Measurements from ENCODE around the gene NELL2. TPM values are rescaled to one million over a fixed set of nuclear protein-coding genes. Genes with fewer than 3 reads are reported as not detected.

NELL2 gene
- total RNA-seq, 1 donor from 2014 or later: 1.7 TPM

DNA sequence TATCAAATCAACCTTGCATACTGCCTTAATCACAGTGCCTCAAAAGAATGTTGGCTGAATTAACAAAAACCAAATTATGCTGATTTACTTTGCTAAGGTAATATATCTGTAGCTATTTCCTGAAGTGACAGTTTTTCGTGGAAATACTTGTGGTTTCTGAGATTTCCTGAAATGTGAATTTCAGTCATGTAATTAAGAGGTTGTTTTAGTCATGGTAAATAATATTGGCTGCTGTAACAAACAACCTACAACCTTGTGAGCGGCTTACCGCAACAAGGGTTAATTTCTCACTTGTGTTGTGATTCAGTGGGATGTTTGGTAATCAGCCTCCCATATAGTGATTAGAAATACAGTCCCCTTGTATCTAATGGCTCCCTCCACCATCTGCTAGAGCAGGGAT is 387.9 kb downstream of the NELL2 start:
- Mint-ChIP-seq H3K27me3 (ENCODE audit: unreplicated experiment) (peaks cover 1% of the 10 kb centered on the region), H3K4me1 (ENCODE audit: unreplicated experiment) (no peaks in the 10 kb centered on the region), H3K4me3 (ENCODE audit: unreplicated experiment) (no peak overlapping the region), H3K27ac (ENCODE audit: unreplicated experiment) (no peak overlapping the region), H3K9me3 (ENCODE audit: unreplicated experiment) (peaks cover 6% of the 10 kb centered on the region), H3K36me3 (ENCODE audit: low read depth, unreplicated experiment) (peaks cover 6% of the 10 kb centered on the region)
- no peak for DNase-seq (ENCODE audit: low spot score)
- TF ChIP-seq, protein P1, sequence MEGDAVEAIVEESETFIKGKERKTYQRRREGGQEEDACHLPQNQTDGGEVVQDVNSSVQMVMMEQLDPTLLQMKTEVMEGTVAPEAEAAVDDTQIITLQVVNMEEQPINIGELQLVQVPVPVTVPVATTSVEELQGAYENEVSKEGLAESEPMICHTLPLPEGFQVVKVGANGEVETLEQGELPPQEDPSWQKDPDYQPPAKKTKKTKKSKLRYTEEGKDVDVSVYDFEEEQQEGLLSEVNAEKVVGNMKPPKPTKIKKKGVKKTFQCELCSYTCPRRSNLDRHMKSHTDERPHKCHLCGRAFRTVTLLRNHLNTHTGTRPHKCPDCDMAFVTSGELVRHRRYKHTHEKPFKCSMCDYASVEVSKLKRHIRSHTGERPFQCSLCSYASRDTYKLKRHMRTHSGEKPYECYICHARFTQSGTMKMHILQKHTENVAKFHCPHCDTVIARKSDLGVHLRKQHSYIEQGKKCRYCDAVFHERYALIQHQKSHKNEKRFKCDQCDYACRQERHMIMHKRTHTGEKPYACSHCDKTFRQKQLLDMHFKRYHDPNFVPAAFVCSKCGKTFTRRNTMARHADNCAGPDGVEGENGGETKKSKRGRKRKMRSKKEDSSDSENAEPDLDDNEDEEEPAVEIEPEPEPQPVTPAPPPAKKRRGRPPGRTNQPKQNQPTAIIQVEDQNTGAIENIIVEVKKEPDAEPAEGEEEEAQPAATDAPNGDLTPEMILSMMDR (IDR thresholded peaks at IDR 0.05; ENCODE audit: unreplicated experiment): no peak

GRCh38 chr12:44484862-44485261 is 391.3 kb downstream of the NELL2 start:
- H3K4me1 Mint-ChIP-seq (ENCODE audit: unreplicated experiment): no peaks in the 10 kb centered on the region
- peaks cover 6% of the 10 kb centered on the region for H3K9me3 Mint-ChIP-seq (ENCODE audit: unreplicated experiment)
- no peak overlapping the region for H3K4me3 Mint-ChIP-seq (ENCODE audit: unreplicated experiment)
- TF ChIP-seq, protein P1 (IDR thresholded peaks at IDR 0.05; ENCODE audit: unreplicated experiment): no peak
- no peak for DNase-seq (ENCODE audit: low spot score)
- H3K27ac Mint-ChIP-seq (ENCODE audit: unreplicated experiment): no peak overlapping the region
- H3K27me3 Mint-ChIP-seq (ENCODE audit: unreplicated experiment): peaks cover 2% of the 10 kb centered on the region
- peaks cover 15% of the 10 kb centered on the region for H3K36me3 Mint-ChIP-seq (ENCODE audit: low read depth, unreplicated experiment)

DNA sequence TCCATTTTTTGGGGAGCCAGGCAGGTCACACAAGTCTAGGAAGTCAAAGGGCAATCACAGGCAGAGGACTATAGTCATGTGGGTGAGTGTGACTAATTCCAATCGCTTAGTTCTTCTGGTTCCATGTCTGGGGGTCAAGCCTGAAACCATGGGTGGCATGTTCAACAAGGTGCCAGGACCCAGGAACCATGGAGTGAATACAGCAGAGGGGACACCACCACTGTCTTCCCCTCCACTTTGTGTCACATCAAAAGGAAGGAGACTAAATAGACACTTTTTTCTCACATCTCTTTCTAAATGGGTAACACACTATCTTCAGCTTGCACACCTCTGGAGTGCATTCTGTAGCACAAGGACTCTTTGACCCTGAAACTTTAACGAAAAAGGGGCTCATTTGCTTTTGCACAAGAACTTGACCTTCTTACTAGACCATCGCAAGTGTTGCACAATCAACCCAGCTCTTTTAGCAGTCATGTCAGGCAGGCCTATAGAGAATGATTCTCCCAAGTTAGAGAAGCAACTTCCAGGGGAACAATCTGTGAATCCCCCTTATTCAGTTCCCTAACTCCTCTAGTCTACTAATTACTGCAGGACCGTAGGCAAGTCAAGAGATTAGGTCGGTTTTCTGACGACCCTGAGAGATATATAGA is 398.7 kb downstream of the NELL2 start:
- no peak overlapping the region for H3K4me3 Mint-ChIP-seq (ENCODE audit: unreplicated experiment)
- H3K27ac Mint-ChIP-seq (ENCODE audit: unreplicated experiment): no peak overlapping the region
- peaks cover 12% of the 10 kb centered on the region for H3K9me3 Mint-ChIP-seq (ENCODE audit: unreplicated experiment)
- peaks cover 18% of the 10 kb centered on the region for H3K36me3 Mint-ChIP-seq (ENCODE audit: low read depth, unreplicated experiment)
- H3K4me1 Mint-ChIP-seq (ENCODE audit: unreplicated experiment): no peaks in the 10 kb centered on the region
- DNase-seq (ENCODE audit: low spot score): no peak
- H3K27me3 Mint-ChIP-seq (ENCODE audit: unreplicated experiment): no peaks in the 10 kb centered on the region
- TF ChIP-seq, protein P1 (IDR thresholded peaks at IDR 0.05; ENCODE audit: unreplicated experiment): no peak

DNA sequence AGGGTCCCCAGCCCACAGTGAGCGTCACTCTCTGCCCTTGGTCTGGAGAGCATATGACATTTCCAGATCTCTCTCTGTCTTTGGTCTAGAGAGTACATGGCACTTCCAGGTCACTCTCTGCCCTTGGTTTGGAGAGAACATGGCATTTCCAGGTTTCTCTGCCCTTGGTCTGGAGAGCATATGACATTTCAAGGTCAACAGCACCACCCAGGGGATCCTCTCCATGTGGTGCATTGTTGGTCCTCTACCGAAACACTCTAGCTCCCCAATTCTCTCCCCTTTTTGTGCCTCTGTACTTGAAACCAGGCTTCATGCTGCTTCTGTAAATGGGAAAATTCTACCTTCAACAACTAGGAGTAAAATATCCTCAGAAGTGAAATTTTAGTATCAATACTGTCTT is 399.4 kb downstream of the NELL2 start:
- TF ChIP-seq, protein P1 (IDR thresholded peaks at IDR 0.05; ENCODE audit: unreplicated experiment): no peak
- no peak overlapping the region for H3K4me3 Mint-ChIP-seq (ENCODE audit: unreplicated experiment)
- H3K27me3 Mint-ChIP-seq (ENCODE audit: unreplicated experiment): no peaks in the 10 kb centered on the region
- no peaks in the 10 kb centered on the region for H3K4me1 Mint-ChIP-seq (ENCODE audit: unreplicated experiment)
- no peak overlapping the region for H3K27ac Mint-ChIP-seq (ENCODE audit: unreplicated experiment)
- DNase-seq (ENCODE audit: low spot score): no peak
- H3K36me3 Mint-ChIP-seq (ENCODE audit: low read depth, unreplicated experiment): peaks cover 11% of the 10 kb centered on the region
- peaks cover 12% of the 10 kb centered on the region for H3K9me3 Mint-ChIP-seq (ENCODE audit: unreplicated experiment)

DNA sequence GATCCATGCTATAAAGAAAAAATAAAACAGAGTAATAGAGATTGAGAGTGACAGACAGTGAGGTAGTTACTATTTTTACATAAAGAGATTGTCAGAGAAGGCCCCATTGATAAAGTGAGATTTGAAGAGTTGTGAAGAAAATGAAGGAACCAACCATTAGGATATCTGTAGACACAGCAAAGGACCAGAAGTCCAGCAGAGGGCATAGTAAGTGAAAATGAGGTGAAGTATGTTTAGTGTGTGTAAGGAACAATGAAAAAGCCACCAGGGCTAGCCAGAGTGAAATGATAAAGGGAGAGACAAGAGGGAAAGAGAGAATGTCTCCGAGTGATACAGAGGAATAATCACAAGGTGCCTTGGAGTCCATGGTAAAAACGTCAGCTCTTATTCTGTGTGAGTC is 411.0 kb downstream of the NELL2 start:
- Mint-ChIP-seq H3K27me3 (ENCODE audit: unreplicated experiment) (peaks cover 2% of the 10 kb centered on the region), H3K36me3 (ENCODE audit: low read depth, unreplicated experiment) (peaks cover 8% of the 10 kb centered on the region), H3K4me1 (ENCODE audit: unreplicated experiment) (no peaks in the 10 kb centered on the region), H3K4me3 (ENCODE audit: unreplicated experiment) (no peak overlapping the region), H3K9me3 (ENCODE audit: unreplicated experiment) (no peaks in the 10 kb centered on the region), H3K27ac (ENCODE audit: unreplicated experiment) (no peak overlapping the region)
- TF ChIP-seq, protein P1 (IDR thresholded peaks at IDR 0.05; ENCODE audit: unreplicated experiment): no peak
- DNase-seq (ENCODE audit: low spot score): no peak

Data from endothelial cell (in vitro differentiated cells).